GM12878 (cell line): Measurements from ENCODE around the gene RBM43.

Experiments used
- CREB1 ChIP-seq: IDR thresholded peaks from 2 replicates; pipeline ENCODE4 v1.6.1; 2012; ENCODE audit warnings: low read depth, mild to moderate bottlenecking, inconsistent platforms
- CTCF ChIP-seq, 3 experiments: IDR thresholded peaks in 2 of 3; conservative IDR thresholded peaks in 1 of 3; 2 replicates each; pipeline ENCODE4 v1.5.1; 2011; ENCODE audit warnings: low read depth in 3 of 3, low read length in 3 of 3, mild to moderate bottlenecking in 3 of 3, control low read depth in 2 of 3, moderate library complexity in 2 of 3, inconsistent platforms in 1 of 3, mixed read lengths in 1 of 3; ENCODE audit not compliant: control insufficient read depth in 2 of 3, insufficient read depth in 1 of 3; ENCODE audit errors: extremely low read depth in 1 of 3
- EP300 ChIP-seq, 2 experiments: fragments of 150-350 bp in 1 of 2; IDR thresholded peaks; 2 replicates each; pipeline ENCODE4 v1.6.1; 2011 to 2012; ENCODE audit warnings: low read depth in 2 of 2, low read length in 2 of 2, borderline replicate concordance in 1 of 2, improper control_type of control experiment in 1 of 2, inconsistent platforms in 1 of 2; ENCODE audit not compliant: control insufficient read depth in 1 of 2
- EZH2 ChIP-seq: IDR thresholded peaks from 2 replicates; pipeline ENCODE4 v1.6.1; 2012; ENCODE audit warnings: low read depth, mild to moderate bottlenecking, control low read depth, inconsistent platforms, low read length, borderline replicate concordance; ENCODE audit not compliant: control insufficient read depth
- JUND ChIP-seq: IDR thresholded peaks from 2 replicates; pipeline ENCODE4 v1.6.1; 2012; ENCODE audit warnings: low read depth, mild to moderate bottlenecking, low read length, improper control_type of control experiment, moderate library complexity
- POLR2A ChIP-seq: IDR thresholded peaks from 2 replicates; pipeline ENCODE4 v1.6.1; 2011; ENCODE audit warnings: low read depth, mild to moderate bottlenecking, low read length
- RAD21 ChIP-seq: IDR thresholded peaks from 2 replicates; pipeline ENCODE4 v1.6.1; 2011; ENCODE audit warnings: mild to moderate bottlenecking, low read depth, low read length, moderate library complexity; ENCODE audit not compliant: insufficient read depth
- RBBP5 ChIP-seq: fragments of 200-600 bp; sonication (generic); conservative IDR thresholded peaks from 2 replicates; pipeline ENCODE4 v1.6.1; 2016
- ZNF274 ChIP-seq: IDR thresholded peaks from one replicate; pipeline ENCODE4 v1.8.0; 2011; ENCODE audit not compliant: insufficient read length, insufficient read depth
- TF ChIP-seq, protein P1 (sequence below): fragments of 450-650 bp; IDR thresholded peaks from 2 replicates; pipeline ENCODE4 v1.6.1; 2018; ENCODE audit warnings: mild to moderate bottlenecking, low read depth, moderate library complexity; ENCODE audit not compliant: partially characterized antibody
- TF ChIP-seq, protein P2 (sequence below): fragments of 450-650 bp; IDR thresholded peaks from 2 replicates; pipeline ENCODE4 v1.6.1; 2017; ENCODE audit warnings: antibody characterized with exemption, mild to moderate bottlenecking, moderate library complexity

- TF ChIP-seq EP300 (IDR thresholded peaks at IDR 0.05; ENCODE audit: borderline replicate concordance in 1 of 2, control insufficient read depth in 1 of 2, low read depth in 2 of 2, low read length in 2 of 2) = no peak
- TF ChIP-seq, protein P1, sequence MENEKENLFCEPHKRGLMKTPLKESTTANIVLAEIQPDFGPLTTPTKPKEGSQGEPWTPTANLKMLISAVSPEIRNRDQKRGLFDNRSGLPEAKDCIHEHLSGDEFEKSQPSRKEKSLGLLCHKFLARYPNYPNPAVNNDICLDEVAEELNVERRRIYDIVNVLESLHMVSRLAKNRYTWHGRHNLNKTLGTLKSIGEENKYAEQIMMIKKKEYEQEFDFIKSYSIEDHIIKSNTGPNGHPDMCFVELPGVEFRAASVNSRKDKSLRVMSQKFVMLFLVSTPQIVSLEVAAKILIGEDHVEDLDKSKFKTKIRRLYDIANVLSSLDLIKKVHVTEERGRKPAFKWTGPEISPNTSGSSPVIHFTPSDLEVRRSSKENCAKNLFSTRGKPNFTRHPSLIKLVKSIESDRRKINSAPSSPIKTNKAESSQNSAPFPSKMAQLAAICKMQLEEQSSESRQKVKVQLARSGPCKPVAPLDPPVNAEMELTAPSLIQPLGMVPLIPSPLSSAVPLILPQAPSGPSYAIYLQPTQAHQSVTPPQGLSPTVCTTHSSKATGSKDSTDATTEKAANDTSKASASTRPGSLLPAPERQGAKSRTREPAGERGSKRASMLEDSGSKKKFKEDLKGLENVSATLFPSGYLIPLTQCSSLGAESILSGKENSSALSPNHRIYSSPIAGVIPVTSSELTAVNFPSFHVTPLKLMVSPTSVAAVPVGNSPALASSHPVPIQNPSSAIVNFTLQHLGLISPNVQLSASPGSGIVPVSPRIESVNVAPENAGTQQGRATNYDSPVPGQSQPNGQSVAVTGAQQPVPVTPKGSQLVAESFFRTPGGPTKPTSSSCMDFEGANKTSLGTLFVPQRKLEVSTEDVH = no peak
- no peak for TF ChIP-seq ZNF274
- TF ChIP-seq, protein P2, sequence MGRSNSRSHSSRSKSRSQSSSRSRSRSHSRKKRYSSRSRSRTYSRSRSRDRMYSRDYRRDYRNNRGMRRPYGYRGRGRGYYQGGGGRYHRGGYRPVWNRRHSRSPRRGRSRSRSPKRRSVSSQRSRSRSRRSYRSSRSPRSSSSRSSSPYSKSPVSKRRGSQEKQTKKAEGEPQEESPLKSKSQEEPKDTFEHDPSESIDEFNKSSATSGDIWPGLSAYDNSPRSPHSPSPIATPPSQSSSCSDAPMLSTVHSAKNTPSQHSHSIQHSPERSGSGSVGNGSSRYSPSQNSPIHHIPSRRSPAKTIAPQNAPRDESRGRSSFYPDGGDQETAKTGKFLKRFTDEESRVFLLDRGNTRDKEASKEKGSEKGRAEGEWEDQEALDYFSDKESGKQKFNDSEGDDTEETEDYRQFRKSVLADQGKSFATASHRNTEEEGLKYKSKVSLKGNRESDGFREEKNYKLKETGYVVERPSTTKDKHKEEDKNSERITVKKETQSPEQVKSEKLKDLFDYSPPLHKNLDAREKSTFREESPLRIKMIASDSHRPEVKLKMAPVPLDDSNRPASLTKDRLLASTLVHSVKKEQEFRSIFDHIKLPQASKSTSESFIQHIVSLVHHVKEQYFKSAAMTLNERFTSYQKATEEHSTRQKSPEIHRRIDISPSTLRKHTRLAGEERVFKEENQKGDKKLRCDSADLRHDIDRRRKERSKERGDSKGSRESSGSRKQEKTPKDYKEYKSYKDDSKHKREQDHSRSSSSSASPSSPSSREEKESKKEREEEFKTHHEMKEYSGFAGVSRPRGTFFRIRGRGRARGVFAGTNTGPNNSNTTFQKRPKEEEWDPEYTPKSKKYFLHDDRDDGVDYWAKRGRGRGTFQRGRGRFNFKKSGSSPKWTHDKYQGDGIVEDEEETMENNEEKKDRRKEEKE = no peak
- TF ChIP-seq EZH2 = no peak
- TF ChIP-seq RBBP5 = no peak
- no peak for TF ChIP-seq JUND
- TF ChIP-seq RAD21 = no peak
- no peak for TF ChIP-seq CREB1
- TF ChIP-seq POLR2A = no peak
- TF ChIP-seq CTCF (IDR thresholded peaks at IDR 0.05 in 2 of 3, conservative IDR thresholded peaks at IDR 0.05 in 1 of 3; ENCODE audit: control insufficient read depth in 2 of 3, extremely low read depth in 1 of 3, insufficient read depth in 1 of 3, low read depth in 3 of 3, low read length in 3 of 3) = no peak
These were observed 26.0 kb upstream of the RBM43 start for GRCh38 chr2:151287513-151288250.
